HepG2 (cell line): ENCODE results near the gene CAMK2A. TPM values are rescaled to one million over a fixed set of nuclear protein-coding genes. Genes with fewer than 3 reads are reported as not detected.

Source experiments
- DBP ChIP-seq: sonication (generic); formaldehyde crosslinking; IDR thresholded peaks from 2 replicates; pipeline ENCODE4 v1.4.0; 2020; ENCODE audit warnings: missing genetic modification reagents; ENCODE audit errors: not compliant biosample characterization
- FLYWCH1 ChIP-seq: sonication (generic); formaldehyde crosslinking; IDR thresholded peaks from 2 replicates; pipeline ENCODE4 v1.8.1; 2023; ENCODE audit warnings: mild to moderate bottlenecking, missing genetic modification reagents
- FOXA1 ChIP-seq, 2 experiments: fragments of 450-650 bp in 1 of 2; sonication (generic) in 1 of 2; formaldehyde crosslinking in 1 of 2; IDR thresholded peaks; 2 replicates each; pipeline versions ENCODE4 v1.4.0 to v1.6.1; 2016 to 2020; ENCODE audit warnings: missing genetic modification reagents in 1 of 2
- FOXA3 ChIP-seq: IDR thresholded peaks from 2 replicates; pipeline ENCODE4 v1.6.1; 2016; ENCODE audit warnings: missing genetic modification reagents, missing compliant biosample characterization
- GATAD2A ChIP-seq: IDR thresholded peaks from 2 replicates; pipeline ENCODE4 v1.6.1; 2016
- IRF9 ChIP-seq: sonication (generic); formaldehyde crosslinking; IDR thresholded peaks from 2 replicates; pipeline ENCODE4 v1.8.0; 2022; ENCODE audit warnings: missing genetic modification reagents, mild to moderate bottlenecking, borderline replicate concordance
- PATZ1 ChIP-seq: sonication (generic); formaldehyde crosslinking; IDR thresholded peaks from 2 replicates; pipeline ENCODE4 v1.4.0; 2020; ENCODE audit warnings: missing genetic modification reagents
- PAXIP1 ChIP-seq: sonication (generic); formaldehyde crosslinking; conservative IDR thresholded peaks from 2 replicates; pipeline ENCODE4 v1.4.0; 2020; ENCODE audit warnings: mild to moderate bottlenecking, missing genetic modification reagents, moderate library complexity
- RARA ChIP-seq: IDR thresholded peaks from 2 replicates; pipeline ENCODE4 v1.6.1; 2016; ENCODE audit warnings: missing genetic modification reagents, missing compliant biosample characterization
- STAT5B ChIP-seq: sonication (generic); formaldehyde crosslinking; IDR thresholded peaks from 2 replicates; pipeline ENCODE4 v1.4.0; 2020; ENCODE audit warnings: missing genetic modification reagents
- YEATS4 ChIP-seq: sonication (generic); formaldehyde crosslinking; IDR thresholded peaks from 2 replicates; pipeline ENCODE4 v1.4.0; 2020; ENCODE audit warnings: missing genetic modification reagents, borderline replicate concordance
- ZBTB42 ChIP-seq: sonication (generic); formaldehyde crosslinking; IDR thresholded peaks from 2 replicates; pipeline ENCODE4 v1.5.0; 2020; ENCODE audit warnings: mild to moderate bottlenecking, missing genetic modification reagents
- ZBTB8A ChIP-seq: sonication (generic); formaldehyde crosslinking; IDR thresholded peaks from 2 replicates; pipeline ENCODE4 v1.4.0; 2020; ENCODE audit warnings: mild to moderate bottlenecking, low read depth, missing genetic modification reagents, borderline replicate concordance
- ZNF12 ChIP-seq: sonication (generic); formaldehyde crosslinking; IDR thresholded peaks from 2 replicates; pipeline ENCODE4 v1.5.0; 2020; ENCODE audit warnings: missing genetic modification reagents
- ZNF292 ChIP-seq: sonication (generic); formaldehyde crosslinking; IDR thresholded peaks from 2 replicates; pipeline ENCODE4 v1.8.1; 2022; ENCODE audit warnings: mild to moderate bottlenecking, low read depth, missing genetic modification reagents, borderline replicate concordance
- ZNF589 ChIP-seq: sonication (generic); formaldehyde crosslinking; conservative IDR thresholded peaks from 2 replicates; pipeline ENCODE4 v1.8.0; 2022; ENCODE audit warnings: mild to moderate bottlenecking, moderate library complexity, missing genetic modification reagents
- ZSCAN22 ChIP-seq: sonication (generic); formaldehyde crosslinking; IDR thresholded peaks from 2 replicates; pipeline ENCODE4 v1.4.0; 2020; ENCODE audit warnings: mild to moderate bottlenecking, missing genetic modification reagents
- ZSCAN31 ChIP-seq: sonication (generic); formaldehyde crosslinking; IDR thresholded peaks from 2 replicates; pipeline ENCODE4 v1.5.0; 2020; ENCODE audit warnings: low read depth, mild to moderate bottlenecking, missing genetic modification reagents
- polyA plus RNA-seq, 8 experiments: library from polyadenylated mRNA; depleted of rRNA in 3 of 8; stranded (reverse) in 7 of 8; unstranded in 1 of 8; fragments of >200 nt; fragmentation: Illumina TruSeq in 4 of 8; extraction: Trizol in 4 of 8; gene quantifications; 2 replicates each; pipeline versions ENCODE4 v1.2.1 to v1.2.3, GENCODE V29; 2011 to 2016; ENCODE audit warnings: low read depth in 4 of 8, missing spikeins in 1 of 8, mixed read lengths in 1 of 8; ENCODE audit not compliant: insufficient read depth in 1 of 8
- total RNA-seq, 5 experiments: library from RNA; depleted of rRNA; stranded (reverse); fragments of >200 nt; fragmentation: Illumina TruSeq; extraction: Trizol; gene quantifications; 2 replicates each; pipeline ENCODE4 v1.2.3, GENCODE V29; 2016; ENCODE audit warnings: low read depth in 1 of 5

Gene CAMK2A
- total and polyA plus RNA-seq, 2 of the 13 experiments (the other 11 are each of a cell fraction or from before 2014, with no cell fraction given), result 0.11 TPM; not detected in 1

GRCh38 chr5:150215979-150216944, 73.3 kb downstream of the CAMK2A start (continued):
- TF ChIP-seq PATZ1 (CRISPR knock-in tag) (peak; percentile 62; the same call in 1 of the 2 replicates), GATAD2A (CRISPR knock-in tag) (peak; percentile 29; the same call in 1 of the 2 replicates), FLYWCH1 (CRISPR knock-in tag) (no peak), YEATS4 (no peak), ZBTB8A (CRISPR knock-in tag) (no peak), ZSCAN31 (CRISPR knock-in tag) (no peak), FOXA3 (peak; percentile 68), RARA (CRISPR knock-in tag) (peak; percentile 49; the same call in 1 of the 2 replicates), FOXA1 (IDR thresholded peaks at IDR 0.05) (peak; percentile 15; the same call in 1 of the 2 replicates), FOXA1 (CRISPR knock-in tag; IDR thresholded peaks at IDR 0.05) (0 out of 2 replicates have a peak, but pooled peaks have one; percentile 33), PAXIP1 (CRISPR knock-in tag) (peak; percentile 33; the same call in 1 of the 2 replicates), ZNF589 (no peak), DBP (CRISPR knock-in tag) (no peak), ZSCAN22 (CRISPR knock-in tag) (no peak), ZNF12 (CRISPR knock-in tag) (no peak), IRF9 (no peak), ZNF292 (CRISPR knock-in tag) (no peak), STAT5B (CRISPR knock-in tag) (no peak), ZBTB42 (no peak)
